22Rv1 (cell line): ENCODE data around the gene RSU1.

ENCODE experiments used
- H3K27ac ChIP-seq: fragments of 450-650 bp; 2 replicates; pipeline ENCODE4 v1.5.1; 2017
- ZFX ChIP-seq: fragments of 450-650 bp; IDR thresholded peaks from 2 replicates; pipeline ENCODE4 v1.6.1; 2017; ENCODE audit warnings: antibody characterized with exemption, borderline replicate concordance
- TF ChIP-seq, protein P1 (sequence below): fragments of 450-650 bp; IDR thresholded peaks from 2 replicates; pipeline ENCODE4 v1.5.1; 2017; ENCODE audit warnings: mild to moderate bottlenecking

Gene RSU1

DNA sequence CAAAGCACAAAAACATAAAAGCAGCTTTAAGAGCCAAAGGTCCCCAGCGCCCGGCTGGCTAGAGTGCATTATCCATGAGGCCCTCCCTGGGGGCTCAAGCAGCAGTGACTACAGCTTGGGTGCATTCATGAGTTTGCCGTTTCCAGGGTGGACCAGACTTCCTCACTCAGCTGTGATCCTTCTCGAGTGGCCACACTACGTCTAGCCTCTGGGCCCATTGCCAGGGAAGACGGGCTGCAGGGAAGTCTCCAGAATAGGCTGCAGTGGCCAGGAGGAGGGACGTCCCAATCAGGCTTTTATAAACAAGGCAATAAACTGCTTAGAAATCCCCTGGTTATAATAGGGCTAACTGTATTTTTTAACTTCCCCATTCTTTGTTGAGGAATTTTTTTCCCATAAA lies 206.2 kb downstream of the RSU1 start:
- TF ChIP-seq, protein P1, sequence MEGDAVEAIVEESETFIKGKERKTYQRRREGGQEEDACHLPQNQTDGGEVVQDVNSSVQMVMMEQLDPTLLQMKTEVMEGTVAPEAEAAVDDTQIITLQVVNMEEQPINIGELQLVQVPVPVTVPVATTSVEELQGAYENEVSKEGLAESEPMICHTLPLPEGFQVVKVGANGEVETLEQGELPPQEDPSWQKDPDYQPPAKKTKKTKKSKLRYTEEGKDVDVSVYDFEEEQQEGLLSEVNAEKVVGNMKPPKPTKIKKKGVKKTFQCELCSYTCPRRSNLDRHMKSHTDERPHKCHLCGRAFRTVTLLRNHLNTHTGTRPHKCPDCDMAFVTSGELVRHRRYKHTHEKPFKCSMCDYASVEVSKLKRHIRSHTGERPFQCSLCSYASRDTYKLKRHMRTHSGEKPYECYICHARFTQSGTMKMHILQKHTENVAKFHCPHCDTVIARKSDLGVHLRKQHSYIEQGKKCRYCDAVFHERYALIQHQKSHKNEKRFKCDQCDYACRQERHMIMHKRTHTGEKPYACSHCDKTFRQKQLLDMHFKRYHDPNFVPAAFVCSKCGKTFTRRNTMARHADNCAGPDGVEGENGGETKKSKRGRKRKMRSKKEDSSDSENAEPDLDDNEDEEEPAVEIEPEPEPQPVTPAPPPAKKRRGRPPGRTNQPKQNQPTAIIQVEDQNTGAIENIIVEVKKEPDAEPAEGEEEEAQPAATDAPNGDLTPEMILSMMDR: no peak
- no peak for TF ChIP-seq ZFX
- H3K27ac ChIP-seq: no peak overlapping the region

DNA sequence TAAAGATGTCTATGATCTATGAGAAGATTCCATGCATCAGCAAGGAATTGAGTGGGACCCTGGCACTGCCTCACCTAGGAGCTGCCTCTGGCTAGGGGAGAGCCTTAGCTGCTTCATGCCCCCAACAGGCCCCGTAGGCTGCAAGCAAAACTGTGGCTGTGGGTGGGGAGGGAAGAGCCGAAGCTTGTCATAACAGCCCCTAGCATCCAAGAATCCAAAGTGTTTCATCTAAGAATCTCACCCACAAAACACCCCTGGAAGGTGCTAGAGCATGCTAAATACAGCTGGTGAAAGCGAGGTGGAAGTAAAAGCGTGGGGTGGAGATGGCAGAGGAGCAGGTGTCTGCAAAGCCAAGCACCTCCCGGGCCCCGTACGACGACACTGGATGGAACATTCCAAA lies 208.0 kb downstream of the RSU1 start:
- TF ChIP-seq, protein P1: no peak
- TF ChIP-seq ZFX: no peak
- H3K27ac ChIP-seq: no peak overlapping the region

DNA sequence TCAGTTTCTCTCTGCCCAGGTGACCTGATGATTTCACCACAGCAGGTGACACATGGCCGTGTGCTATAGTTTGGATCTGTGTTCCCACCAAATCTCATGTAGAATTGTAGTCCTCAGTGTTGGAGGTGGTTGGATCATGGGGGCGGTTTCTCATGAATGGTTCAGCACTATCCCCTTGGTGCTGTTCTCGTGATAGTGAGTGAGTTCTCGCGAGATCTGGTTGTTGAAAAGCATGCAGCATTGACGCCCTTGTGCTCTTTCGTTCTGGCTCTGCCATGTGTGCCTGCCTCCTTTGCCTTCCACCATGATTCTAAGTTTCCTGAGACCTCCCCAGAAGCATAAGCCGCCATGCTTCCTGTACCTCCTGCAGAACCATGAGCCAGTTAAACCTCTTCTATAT lies 210.3 kb downstream of the RSU1 start:
- TF ChIP-seq, protein P1: no peak
- no peak for TF ChIP-seq ZFX
- H3K27ac ChIP-seq: no peak overlapping the region

DNA sequence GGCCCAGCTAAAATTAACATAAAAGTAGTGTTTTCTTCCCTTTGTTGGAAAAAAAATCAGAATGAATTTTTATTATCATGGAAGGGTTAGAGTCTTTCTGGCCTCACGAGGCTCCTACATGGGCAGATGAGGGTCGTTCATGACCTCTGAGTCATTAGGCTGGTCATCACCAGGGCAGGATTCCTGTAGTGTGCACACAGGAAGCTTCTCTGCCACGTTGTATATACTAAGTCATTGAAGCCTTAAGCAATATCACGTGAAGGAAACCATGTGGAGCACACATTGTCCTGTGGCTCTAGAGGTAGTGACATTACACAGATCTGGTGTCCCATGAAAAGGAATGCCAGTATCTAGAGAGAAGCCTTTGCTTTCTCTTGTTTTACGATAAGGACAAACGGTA lies 210.8 kb downstream of the RSU1 start:
- TF ChIP-seq, protein P1: no peak
- TF ChIP-seq ZFX: no peak
- no peak overlapping the region for H3K27ac ChIP-seq

DNA sequence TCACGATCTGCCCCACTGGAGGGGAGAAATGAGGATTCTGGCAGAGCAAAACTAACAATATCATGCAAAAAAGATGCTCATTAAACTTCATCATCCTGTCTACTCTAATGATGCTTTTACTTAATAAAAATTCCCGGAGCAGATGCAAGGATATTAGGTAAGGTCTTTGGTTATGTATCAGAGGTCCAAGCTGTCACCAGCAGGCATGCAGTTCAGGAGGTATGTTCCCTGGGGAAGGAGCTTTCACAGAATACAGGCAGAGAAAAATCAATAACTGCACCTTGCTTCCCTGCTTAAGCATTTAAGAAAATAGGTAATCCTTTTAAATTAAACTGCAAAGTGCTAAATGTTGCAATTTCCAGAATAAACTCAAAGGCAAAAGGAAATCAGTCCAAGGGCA lies 213.9 kb downstream of the RSU1 start:
- TF ChIP-seq, protein P1: no peak
- TF ChIP-seq ZFX: no peak
- H3K27ac ChIP-seq: no peak overlapping the region

DNA sequence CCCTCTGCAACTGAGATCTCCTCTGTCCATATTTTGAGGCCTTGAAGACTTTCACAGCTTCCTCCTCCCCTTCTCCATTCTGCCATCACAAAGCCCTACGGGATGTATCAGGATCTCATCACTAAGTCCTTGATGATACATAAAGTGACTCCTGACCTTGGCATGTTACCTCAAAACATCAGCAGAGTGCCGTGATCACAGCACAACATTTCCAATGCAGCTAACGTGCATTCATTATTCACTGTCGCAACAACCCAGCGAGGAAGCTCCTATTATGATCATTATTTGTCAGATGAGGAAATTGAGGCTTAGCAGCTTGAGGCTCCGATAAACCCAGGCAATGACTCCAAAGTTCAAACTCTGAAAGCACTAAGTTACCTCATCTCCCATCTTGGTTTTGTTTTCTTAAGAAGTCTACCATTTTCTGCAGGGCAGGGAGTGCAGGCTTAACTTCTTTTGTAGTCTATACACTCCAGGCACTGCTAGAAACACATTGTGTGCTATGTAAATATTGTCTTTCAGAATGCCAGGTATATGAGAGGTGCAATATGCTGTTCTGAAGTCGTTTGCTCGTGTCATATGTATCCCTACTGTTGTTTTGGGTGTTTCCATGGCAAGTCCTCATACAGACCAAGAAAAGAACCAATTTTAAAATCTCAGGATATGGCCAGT lies 215.0 kb downstream of the RSU1 start:
- no peak overlapping the region for H3K27ac ChIP-seq
- TF ChIP-seq, protein P1: no peak

DNA sequence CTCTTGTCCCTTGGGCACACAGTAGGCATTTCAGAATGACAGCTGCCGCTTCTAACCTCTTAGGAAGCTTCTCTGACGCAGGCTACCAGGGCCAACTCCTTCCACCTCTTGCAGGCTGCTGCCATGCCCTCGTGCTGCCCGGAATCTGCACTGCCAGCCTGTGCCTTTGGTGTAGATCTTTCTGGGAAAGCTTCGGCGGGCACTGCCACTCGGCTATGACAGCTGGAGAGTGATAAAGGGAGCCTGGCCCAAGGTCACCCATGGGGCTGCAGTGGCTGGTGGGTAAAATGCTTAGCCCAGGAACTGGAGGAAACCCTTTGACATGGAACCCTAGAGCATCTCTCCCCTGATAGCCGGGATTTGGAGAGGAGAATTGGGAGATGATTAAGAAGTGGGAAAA lies 217.6 kb downstream of the RSU1 start:
- TF ChIP-seq, protein P1: no peak
- TF ChIP-seq ZFX: no peak
- no peak overlapping the region for H3K27ac ChIP-seq
